UCSD-AML1 (cell line): ENCODE data around the gene PTGER1.
A peak's percentile ranks its signal among the peaks of the same experiment; 100 is the strongest.

Experiments
- DNase-seq: peaks from one replicate; lab custom pipeline; 2025; ENCODE audit not compliant: unreplicated experiment; lab: John Stamatoyannopoulos, UW

Gene PTGER1

DNA sequence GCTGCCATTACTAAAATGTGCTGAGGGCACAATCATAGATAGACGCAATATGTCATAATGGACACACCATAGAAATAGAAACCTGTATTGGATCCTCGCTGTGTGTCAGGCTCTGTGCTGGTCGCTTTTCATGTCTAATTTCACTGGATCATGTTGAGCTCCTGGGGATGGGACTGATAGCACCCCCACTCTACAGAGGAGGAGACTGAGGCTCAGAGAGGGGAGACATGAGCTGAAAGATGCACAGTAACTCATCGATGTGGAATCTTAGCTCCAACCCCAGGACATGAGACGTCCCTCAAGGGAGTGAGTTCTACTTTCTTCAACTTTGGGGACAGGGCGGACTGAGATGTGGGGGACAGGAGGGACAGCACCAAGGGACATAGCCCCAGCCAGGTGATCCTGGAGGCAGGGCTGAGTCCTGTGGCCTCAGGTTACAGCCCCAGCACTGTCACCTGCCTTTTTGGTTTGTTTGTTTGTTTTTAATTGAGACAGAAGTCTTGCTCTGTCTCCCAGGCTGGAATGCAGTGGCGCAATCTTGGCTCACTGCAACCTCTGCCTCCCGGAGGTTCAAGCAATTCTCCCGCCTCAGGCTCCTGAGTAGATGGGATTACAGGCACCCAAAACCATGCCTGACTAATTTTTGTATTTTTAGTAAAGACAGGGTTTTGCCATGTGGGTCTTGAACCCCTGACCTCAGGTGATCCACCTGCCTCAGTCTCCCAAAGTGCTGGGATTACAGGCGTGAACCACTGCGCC is 27.4 kb upstream of the PTGER1 start:
- DNase-seq = no peak

DNA sequence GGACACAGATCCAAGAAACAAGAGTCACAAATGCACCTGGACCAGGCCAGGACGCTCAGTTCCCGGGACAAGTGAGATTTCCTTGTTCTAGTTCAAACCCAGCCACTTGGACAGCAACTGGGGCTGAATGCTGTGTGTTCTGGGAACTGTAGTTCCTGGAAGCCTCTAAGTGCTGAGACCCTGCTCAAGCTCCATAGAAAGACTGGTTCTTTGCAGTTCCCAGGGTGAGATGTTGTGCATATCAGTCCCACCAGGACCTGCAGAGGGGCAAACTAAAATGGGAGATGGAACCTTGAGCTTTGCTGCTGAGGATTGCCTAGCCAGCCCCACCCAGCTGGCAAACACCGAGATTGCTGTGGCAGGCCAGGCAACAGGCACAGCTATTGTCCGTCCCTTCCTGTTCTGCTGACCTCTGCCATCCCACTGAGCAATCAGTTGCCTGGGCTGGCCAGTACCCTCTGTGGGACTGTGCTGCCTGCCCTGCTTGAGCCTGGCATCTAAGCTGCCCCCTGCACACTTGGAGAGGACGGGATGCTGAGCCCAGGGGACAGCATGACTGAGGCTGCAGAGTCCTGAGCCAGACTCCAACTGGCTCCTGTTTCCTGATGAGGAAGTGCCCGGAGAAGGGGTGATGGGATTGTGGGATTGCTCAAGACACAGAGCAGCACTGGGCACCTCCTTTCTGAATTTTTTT is 22.2 kb upstream of the PTGER1 start:
- DNase-seq = no peak

- no peak for DNase-seq
Measured at GRCh38 chr19:14496834-14497227, 21.7 kb upstream of the PTGER1 start.

DNA sequence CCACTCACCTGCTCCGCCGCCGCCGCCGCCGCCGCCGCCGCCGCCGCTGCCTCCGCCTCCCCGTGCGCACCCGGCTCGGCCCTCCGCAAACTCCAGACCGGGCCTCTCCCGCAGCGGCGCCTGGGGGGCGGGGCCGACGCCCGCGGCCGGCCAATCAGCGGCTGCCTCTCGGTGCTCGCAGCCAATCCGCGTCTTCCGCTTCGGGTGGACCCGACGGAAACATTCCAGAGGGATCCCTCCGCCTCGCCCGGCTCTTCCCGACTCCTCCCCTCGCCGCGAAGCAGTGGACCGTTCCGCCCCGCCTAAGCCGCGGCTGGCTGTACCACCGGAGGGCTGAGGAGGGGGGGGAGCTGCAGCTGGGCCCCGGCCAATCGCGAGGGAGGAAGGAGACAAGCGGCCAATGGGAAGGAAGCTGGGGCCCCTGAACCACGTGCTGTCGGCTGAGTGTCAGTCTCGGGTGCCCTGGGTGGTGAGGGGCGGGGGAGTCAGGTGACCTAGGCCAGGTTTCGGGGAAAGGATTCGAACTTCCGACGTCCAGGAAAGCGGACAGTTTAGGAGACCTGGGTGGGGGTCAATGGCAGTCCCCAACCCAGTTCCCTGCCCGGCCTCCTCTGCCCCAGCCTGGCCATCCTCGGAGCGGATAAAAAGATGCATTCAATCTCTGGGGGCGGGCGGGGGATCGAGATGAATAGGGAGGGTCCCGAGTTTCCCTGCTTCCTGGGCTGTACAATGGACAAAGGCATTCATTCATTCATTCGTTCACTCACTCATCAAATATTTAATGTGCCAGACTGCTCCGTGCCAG is 21.1 kb upstream of the PTGER1 start, which contains the start of gene GIPC1:
Gene GIPC1 (minus strand): TSS at position 99 of the 805 bp plus-strand sequence. CDS start 13,151 bp downstream, outside the sequence.
- peak; percentile 94 for DNase-seq

- DNase-seq = no peak
Measured at GRCh38 chr19:14495672-14496028, 20.5 kb upstream of the PTGER1 start.

DNA sequence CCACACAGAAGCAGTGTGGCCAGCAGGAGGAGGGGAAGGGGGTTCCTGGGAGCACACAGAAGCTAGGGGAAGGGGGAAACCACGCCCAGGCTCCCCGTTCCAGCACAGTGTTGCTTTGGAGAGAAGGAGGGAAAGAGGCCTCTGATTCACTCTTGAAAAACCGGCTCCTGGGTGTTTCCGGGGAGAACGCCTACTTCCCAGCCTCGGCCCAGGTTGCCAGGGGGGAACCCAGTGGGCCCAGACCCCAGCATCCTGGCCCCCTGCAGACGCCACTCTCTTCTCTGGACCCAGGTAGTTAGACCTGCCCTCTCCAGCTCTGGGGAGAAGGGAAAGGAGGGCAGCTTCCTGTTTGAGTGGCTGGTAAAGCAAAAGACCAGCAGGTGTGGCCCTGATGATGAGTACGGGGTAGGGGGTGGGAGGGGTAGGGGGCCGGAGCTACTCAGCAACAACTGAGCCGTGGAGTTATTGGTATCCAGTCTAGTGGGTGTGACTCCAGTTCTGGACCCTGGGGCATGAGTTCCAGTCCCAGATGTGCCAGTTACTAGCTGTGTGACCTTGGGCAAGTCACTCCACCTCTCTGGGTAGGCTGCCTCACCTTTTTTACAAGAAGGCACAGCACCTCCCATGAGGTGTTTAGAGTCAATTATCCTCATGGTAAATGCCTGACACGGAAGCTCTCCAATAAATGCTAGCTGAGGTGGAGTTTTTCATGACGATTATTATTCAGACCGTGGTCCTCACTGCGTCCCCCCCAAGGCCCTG is 19.9 kb upstream of the PTGER1 start:
- DNase-seq = no peak

DNA sequence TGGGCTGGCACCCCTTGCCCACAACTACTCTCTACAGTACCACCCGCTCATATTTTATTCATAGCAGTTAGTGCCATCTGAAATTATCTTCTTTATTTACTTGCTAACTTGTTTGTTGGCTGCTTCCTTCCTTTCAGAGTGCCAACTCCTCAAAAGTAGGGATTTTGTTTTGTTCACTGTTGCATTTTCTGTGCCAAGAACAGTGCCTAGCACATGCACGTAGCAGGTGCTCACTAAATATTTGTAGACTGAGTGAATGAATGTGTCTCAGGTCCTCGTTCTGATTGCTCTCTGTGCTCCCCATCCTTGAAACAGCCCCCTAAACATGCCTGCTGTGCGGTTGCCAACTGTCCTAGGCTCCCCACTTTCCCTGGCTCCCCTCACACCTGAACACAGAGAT is 19.3 kb upstream of the PTGER1 start:
- DNase-seq = no peak

DNA sequence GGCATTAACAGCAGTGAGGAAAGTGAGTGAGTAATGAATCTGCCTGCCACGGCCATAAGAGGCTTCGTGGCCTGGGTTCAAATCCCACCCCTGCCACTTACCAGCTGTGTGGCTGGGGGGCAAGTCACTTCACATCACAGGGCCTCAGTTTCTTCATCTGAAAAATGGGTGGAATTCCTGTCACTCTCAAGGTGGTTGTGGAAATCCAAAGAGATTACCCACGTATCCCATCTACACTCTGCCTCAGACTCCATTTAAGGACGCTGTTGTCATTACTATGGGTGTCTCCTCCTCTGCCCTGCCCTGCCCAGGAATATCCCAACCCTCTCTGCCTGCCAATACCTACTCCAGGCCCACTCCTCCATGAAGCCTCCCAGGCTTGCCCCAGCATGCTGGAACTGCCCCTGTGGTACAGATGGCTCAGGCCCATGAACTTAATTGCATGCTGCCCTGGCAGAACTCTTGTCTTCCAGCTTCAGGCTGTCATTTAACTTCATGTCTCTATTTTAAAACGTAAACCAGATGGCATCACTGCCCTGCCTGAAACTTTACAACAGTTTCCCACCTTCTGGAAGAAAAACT is 17.7 kb upstream of the PTGER1 start:
- no peak for DNase-seq

GRCh38 chr19:14487370-14488125 is 12.4 kb upstream of the PTGER1 start:
- DNase-seq = no peak

DNA sequence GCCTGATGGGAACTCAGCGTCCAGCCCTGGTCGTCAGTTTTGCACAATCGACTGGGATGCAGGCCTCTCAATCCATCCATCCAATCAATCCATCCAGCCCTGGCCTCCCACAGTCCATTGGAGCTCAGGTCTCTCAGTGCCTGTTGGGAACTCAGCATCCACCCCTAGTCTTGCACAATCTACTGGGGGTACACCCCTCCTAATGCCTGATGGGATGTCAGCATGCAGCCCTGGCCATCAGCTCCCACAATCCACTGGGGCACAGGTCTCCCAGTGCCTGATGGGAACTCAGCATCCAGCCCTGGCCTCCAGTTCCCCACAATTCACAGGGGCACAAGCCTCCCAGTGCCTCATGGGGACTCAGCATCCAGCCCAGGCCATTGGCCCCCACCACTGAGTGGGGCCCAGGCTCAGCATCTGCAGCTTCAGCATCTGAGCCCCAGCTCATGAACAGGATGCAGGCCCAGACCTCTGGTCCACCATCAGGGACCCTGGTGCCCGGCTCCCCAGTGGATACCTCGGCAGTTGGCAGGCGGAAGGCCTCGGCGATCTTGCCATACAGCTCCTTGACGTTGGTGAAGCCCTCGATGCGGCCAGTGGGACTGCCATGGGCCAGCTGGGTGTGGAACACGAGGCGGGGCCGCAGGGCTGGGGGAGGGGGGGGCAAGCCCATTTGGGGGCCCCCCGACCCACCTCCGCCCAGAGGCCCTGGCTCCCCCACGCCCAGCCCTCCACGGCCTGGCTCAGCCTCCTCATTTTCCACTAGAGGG is 7.2 kb upstream of the PTGER1 start:
- DNase-seq = no peak

DNA sequence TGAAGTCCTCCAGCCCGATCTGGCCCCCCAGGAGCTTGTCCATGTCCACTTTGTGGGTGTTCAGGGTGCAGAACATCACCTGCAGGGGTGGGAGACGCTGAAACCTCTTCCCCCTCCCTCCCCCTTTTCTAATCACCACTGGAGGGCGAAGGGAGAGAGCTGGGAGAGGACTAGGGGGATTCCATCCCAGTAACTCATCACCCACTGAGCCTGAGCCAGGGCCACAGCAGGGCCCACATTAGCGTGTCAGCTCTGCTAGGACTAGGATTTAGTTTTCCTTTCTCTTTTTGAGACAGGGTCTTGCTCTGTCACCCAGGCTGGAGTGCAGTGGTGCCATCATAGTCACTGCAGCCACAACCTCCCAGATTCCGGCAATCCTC is 5.5 kb upstream of the PTGER1 start:
- no peak for DNase-seq

- peak; percentile 73 for DNase-seq
Measured at GRCh38 chr19:14479975-14480699, 5.0 kb upstream of the PTGER1 start.

GRCh38 chr19:14479309-14479974 is 4.3 kb upstream of the PTGER1 start:
- no peak for DNase-seq

DNA sequence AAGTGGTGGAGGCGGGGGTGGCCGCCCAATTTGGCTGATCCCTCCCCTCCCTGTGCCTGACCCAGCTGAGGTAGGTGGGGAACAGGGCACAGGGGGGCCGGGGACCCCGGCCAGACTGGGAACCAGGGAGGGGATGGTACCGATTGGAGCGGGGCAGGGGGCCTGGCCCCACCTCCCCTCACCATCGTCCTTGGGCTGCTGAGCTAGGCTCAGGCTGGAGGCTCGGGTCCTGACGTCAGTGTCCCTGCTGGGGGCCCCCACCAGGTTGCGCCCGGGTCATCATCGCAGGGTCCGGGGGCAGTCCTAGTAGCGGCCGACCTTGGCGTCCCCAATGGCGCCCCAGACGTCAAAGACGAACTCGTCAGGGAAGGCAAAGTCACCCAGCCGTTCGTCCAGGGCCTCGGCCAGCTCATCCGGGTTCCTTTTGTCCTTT is 3.0 kb upstream of the PTGER1 start:
- no peak for DNase-seq

DNA sequence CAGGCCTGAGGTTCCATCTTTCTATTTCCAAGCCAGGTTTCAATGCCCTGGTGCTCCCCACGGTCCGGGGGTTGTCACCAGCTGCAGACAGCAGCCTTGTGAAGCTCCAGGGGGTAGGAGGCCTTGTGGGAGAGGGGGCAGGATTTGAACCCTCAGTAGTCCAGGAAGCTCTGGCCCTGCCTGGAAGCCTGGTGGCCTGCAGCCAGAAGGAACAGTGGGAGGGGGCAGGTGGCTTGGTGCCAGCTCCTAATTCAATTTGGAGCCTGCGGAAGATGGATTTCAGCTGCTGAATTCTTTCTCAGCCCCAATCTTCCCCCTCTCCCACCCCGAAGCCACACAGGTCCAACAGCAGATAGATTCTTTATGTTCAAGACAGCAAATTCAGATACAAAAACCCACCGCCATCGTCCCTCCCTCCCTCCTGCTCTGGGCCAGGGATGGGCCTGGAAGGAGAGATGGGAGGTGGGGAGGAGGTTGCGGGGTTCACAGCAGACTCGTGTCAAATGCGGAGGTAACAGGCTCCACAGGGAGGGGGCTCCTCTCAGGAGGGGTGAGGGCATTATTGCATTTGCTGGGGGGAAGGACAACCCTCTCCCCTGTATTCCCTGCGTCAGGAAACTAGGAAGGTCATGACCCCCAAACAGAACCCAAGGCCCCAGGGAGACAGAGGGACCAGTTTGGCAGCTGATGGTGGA is 2.4 kb upstream of the PTGER1 start:
- no peak for DNase-seq

DNA sequence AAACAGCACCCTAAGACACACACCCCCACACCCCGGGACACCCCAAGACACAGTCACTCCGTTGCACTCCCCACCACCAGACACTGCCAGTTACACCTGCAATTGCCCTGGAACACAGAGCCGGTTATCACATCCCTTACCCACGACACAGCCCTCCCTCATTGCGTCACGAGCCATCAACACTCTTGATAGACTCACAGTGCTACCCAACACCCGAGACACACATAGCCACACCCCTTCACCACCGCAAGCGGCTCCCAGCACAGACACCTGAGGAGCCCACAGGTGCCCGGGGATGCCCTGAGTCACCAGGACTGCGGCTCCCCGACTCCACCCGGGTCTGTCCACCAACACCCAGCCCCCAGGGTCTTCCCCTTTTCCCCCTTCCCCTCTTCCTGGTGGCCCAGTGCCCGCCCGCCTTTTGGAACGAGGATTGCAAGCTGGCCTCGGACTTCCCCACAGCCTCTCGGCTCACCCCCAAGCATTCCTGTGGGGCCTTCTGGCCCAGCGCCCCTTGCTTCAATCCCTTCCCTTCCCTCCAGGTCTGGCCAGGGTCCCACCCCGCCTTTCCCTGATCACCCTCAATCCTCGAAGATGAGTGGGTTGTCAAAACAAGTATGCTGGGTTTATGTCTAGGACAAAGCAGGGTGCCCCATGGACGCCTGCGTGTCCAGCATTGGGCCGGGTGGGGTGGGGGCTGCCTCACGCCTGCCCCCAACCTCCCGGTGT is 1.7 kb upstream of the PTGER1 start:
- DNase-seq = no peak

DNA sequence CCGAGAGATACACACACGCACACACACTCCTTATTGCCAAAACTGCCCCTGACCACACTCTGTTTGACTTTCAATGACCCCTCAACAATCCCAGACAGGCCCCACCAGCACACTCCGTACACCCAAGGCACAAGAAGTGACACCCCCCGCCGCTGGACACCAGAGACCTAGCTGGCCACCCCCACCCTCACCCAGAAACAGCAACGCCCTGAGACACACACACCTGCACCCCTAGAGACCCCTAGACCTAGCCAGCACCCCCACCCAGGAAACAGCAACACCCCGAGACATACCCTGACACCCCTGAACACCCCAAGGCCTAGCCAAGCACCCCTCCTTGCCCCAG is 1.1 kb upstream of the PTGER1 start:
- no peak for DNase-seq
